ENCODE data around the gene THUMPD3.
A peak's percentile ranks its signal among the peaks of the same experiment; 100 is the strongest.

Gene THUMPD3

GRCh38 chr3:9362731-9363530 lies at the start of gene THUMPD3:
THUMPD3 (plus strand) TSS chr3:9363054; CDS start chr3:9365069, 2,015 bp downstream.
- DNase-seq = peak; percentile 97

DNA sequence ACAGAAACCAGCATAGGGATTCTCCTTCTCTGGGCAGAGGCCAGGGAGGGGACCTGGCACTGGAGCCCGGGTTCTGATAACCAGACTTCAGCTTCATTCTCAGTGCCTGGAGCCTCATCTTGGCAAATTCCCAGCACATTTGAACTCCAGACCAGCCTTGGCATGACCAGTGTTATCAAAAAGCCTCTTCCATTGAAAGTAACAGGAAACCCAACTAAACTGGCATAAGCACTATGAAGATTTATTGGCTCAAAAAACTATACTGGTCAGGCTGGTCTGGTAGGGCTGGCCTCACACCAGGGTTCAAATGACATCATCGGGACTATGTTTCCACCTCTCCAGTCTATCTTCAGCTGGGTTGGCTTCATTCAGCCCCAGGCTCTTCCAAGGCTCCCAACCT lies 48.1 kb upstream of the THUMPD3 start:
- DNase-seq = no peak

DNA sequence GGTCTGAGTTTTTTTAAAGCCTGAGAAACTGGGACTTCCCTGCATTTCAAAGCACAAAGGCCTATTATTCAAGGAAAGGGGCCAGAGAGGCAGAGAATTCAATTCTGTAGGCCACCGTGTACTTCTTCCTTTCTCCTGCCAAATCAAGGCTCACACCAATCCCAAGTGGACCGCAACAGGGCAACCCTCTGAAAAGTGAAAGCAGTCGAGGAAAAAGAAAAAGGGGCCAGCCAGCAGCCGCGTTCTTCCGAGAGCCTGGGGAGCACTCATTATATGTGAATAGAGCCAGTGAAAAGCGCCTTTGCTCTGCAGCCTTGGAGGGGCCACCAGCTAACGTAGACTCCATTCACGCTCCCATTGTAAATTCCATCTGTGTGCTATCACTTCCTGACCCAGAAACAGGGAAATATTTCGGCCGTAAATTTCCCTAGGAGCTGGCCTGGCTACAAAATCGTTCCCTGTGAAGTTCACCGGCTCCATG lies 45.9 kb upstream of the THUMPD3 start:
- DNase-seq = no peak

- no peak for DNase-seq
Observed at GRCh38 chr3:9322780-9323179, 40.1 kb upstream of the THUMPD3 start.

DNA sequence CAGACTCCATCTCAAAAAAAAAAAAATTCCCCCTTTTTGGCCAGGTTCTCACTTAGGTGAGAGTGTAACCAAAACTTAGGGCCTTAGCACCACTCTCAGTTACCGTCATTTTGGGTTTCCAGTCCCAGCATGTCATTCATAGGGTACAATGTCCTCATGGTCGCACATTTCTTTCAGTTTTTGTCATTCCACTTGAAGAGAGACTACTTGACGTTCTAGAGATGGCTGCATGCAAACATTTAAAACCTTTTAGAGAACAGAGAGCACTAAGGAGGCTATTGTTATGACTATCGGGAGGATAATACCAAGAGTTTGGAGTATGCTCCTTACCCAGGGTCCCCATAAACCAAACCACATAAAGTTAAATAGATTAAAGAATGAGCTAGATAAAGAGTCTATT lies 37.9 kb upstream of the THUMPD3 start:
- DNase-seq = no peak

DNA sequence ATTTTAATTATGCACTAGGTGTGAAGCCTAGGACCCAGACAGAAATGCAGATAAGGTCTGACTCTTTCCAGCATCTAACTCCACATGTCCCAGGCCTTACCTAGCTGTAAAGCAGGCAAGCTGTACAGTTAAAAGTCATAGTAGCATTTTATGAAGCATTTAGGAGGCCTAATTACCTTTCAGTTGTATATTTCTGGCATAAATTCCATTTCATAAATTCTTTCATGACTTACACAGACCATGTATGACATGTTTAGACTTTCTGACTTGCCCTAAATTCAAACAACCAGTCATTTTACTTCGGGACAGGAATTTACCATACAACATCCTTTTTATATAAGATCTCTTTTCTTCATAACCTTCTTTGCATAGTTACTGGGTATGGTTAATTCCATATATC lies 35.3 kb upstream of the THUMPD3 start:
- no peak for DNase-seq

- DNase-seq = no peak
Observed at GRCh38 chr3:9330166-9330703, 32.6 kb upstream of the THUMPD3 start.

GRCh38 chr3:9331171-9331570 lies 31.7 kb upstream of the THUMPD3 start:
- DNase-seq = no peak

GRCh38 chr3:9332250-9333030 lies 30.4 kb upstream of the THUMPD3 start:
- DNase-seq = no peak

- DNase-seq = no peak
Observed at GRCh38 chr3:9339761-9340471, 22.9 kb upstream of the THUMPD3 start.

DNA sequence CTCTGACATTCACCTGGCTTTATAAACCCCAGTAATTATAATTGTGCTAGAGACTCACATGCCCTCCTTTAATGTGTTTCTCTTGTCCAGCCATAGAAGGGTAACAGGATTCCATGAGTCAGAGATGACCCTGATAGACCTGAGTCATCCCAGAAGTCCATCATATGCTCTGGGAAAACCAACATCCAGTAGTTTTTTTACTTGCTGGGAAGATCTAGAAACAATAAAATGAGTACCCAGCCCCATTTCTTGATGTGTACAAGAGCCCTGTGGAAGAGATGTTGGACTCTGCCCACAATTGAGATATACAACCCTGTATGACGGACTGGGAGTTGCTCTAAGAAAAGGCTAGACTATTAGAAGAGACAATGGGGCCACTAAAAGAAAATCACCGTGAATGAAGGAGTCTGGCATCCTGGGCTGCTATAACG lies 22.4 kb upstream of the THUMPD3 start:
- no peak for DNase-seq

- DNase-seq = no peak
Observed at GRCh38 chr3:9342696-9343095, 20.2 kb upstream of the THUMPD3 start.

GRCh38 chr3:9343115-9343514 lies 19.7 kb upstream of the THUMPD3 start:
- no peak for DNase-seq

GRCh38 chr3:9345041-9345440 lies 17.8 kb upstream of the THUMPD3 start:
- DNase-seq = no peak

GRCh38 chr3:9346141-9346540 lies 16.7 kb upstream of the THUMPD3 start:
- no peak for DNase-seq

DNA sequence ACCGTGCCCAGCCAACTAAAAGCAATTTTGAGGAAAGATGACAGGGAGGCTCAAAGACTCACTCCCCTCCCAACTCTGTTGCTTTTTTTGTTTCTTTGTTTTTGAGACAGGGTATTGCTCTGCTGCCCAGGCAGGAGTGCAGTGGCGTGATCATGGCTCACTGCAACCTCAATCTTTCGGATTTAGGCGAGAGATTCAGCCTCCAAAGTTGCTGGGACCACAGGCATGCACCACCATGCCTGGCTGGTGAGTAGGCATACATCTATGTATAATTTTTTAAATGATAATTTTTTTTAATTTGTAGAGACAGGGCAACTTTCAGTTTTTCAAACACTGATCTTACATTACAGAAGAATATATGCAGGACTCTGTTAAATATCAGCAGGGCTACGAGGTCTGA lies 15.8 kb upstream of the THUMPD3 start:
- DNase-seq = no peak

DNA sequence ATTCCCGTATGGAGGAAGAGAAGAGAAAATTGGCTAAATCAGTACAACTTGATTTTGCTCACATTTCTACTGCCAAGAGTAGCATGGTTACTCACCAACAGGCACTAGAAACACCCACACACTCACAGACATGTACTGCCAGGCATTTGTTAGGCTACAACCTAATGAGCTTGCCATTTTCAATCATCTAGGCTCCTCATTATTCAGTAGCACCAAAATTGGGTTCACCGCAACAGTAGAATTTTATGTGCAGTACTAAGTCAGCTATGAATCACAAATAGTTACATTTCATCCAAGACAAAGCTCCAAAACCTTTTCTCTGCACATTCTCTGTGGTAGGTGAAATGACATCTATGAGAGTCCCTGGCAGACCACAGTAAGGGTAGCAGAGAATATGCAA lies 15.0 kb upstream of the THUMPD3 start:
- DNase-seq = no peak

- no peak for DNase-seq
Observed at GRCh38 chr3:9349321-9350117, 13.3 kb upstream of the THUMPD3 start.

- DNase-seq = no peak
Observed at GRCh38 chr3:9351709-9352126, 11.1 kb upstream of the THUMPD3 start.

DNA sequence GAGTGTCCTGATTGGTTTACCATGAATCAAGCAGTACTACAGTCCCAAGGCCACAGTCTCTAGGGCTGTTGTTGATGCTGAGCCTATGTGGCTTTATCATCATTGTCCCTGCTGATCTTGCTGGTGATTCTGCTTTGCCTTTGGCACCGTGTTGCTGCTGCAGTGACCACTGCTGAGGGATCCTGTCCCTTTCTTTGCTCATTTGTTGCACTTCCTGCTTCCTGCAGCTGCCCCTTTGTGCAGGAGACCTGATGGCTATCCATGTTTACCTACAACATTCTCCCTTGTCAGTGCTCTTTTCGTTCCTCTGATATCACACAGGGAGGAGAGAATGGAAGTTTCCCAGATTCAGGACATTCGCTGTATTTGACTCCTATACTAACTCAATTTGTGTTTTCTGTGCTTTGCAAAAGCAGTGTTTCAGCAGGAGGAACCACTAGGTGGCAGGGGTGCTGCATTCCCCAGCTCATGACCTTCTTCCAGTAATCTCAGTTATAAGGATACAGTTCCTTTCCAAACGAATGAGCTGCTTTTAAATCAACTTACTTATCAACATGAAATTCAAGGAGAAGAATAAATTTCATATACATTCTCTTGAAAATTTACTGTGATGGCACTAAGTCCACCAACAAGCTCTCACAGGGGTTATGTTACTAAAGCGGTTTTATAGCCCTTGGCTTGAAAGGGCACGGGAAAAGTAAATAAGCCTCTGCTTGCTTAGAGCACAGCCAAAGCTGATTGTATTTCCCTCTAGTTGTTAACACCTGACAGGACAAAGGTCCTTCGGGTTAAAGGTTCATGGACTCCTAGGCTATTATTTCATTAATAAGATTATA lies 9.7 kb upstream of the THUMPD3 start:
- peak; percentile 74 for DNase-seq

DNA sequence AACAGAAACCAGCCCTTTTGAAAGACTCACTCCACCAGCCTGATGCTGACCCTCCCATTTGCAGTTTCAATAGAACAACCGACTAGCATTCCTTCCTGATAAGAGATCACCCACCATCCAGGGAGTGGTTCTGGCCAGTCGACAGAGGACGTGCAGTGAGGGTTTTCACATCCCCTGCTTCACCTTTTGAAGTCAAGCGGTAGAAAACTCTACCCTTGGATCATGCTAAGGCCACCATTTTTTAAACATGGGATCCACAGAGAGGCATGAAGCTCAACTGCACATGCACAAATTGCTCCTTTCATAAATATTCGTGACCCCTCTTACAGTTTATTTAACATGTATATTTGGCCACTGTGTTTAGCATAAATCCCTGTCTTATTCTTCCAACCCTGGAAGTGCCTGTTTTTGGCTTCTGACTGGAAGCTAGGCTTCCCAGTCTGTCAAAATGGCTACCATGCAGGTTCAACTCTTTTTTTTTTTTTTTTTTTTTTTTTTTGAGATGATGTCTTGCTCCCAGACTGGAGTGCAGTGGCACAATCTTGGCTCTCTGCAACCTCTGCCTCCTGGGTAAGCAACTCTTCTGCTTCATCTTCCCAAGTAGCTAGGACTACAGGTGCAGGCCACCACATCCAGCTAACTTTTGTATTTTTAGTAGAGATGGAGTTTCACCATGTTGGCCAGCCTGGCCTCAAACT lies 1.0 kb upstream of the THUMPD3 start:
- no peak for DNase-seq
